Activated gamma-delta T cell treated with anti-CD3 and anti-CD28 coated beads, Interleukin-2, amount 50 U/mL, for 16 hours (primary cell): Measurements from ENCODE around the gene SLC27A5.
A peak's percentile ranks its signal among the peaks of the same experiment; 100 is the strongest.

Source experiments
- DNase-seq: peaks from one replicate; pipeline ENCODE4 v3.0.0-alpha.2; 2020; ENCODE audit warnings: low read depth

The SLC27A5 gene

DNA sequence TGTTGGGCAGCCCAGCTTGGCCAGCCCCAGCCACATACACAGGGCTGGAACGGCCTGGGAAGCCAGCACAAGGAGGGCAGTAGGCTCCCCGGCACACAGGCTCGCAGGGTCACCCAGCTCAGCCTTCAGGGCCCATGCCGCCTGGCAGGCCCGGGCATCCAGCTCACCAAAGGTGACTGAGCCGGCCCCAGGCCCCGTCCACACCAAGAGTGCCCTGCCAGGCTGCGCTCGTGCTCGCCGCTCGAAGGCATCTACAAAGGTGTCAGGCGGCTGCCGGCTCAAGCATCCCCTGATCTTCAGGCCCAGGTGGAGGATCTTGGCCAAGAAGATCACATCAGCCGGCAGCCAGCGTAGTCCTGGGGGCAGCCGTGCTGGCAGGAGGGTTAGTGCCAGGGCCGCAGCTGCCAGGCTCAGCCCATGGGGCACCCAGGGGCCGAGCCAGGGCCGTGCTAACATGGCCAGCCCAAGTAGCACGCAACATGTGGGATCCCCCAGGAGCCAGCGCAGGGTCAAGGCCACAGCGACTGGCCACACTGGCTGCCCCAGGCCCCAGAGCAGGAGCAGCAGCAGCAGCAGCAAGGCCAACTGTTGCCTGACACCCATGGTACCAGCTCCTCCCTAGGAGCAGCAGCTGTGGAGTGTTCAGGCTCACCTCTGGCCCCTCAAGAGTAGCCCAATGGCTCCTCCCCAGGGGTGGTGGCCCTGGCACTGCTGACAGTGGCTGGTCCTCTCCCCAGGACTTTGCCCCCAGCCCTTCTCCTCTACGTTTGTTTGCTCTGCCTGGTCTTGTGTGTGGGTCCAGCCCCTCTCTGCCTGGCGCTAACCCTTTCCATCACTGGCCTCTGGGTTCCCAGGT, at the start of gene SLC27A5:
Gene SLC27A5 (minus strand): TSS at position 640 of the 856 bp plus-strand sequence. CDS start 37 bp downstream, at position 603.
- DNase-seq: no peak

GRCh38 chr19:58560921-58561320, 49.1 kb upstream of the SLC27A5 start:
- no peak for DNase-seq

GRCh38 chr19:58560007-58560887, 48.5 kb upstream of the SLC27A5 start:
- no peak for DNase-seq

DNA sequence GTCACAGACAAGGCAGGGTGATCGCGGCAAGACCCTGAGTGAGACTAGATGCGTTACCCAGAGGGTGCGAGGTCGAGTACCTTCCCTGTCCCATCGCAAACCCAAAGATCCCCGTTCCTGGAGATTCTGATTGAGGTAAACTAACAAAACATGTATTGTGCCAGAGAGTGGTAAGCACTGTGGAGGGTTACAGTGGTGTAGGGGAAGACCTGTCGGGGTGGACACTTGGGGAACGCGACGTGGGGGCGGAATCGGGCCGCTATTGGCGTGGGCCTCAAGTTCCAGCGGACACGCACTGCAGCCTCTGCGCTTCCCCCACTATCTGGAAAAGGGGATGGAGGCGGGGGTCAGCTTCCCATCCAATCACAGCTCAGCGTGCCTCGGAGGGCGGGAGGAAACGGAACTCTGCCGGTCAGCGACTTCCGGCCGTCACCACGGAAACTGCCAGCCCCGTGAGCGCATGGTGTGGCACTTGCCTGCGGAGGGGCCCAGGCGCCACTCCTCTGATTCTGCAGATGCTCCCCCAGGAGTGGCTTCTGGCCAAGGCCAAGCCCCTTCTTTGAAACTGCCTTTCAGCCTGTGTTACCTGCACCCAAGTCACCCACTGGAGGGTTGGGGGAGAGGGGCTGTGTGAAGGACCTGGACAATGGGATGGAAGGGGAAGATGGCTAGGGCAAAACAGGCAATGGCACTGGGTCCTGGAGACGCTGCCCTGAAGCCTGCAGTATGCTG, 47.6 kb upstream of the SLC27A5 start:
- DNase-seq: peak; percentile 44

- peak; percentile 99 for DNase-seq
Observed at GRCh38 chr19:58558623-58559274, 47.0 kb upstream of the SLC27A5 start.

DNA sequence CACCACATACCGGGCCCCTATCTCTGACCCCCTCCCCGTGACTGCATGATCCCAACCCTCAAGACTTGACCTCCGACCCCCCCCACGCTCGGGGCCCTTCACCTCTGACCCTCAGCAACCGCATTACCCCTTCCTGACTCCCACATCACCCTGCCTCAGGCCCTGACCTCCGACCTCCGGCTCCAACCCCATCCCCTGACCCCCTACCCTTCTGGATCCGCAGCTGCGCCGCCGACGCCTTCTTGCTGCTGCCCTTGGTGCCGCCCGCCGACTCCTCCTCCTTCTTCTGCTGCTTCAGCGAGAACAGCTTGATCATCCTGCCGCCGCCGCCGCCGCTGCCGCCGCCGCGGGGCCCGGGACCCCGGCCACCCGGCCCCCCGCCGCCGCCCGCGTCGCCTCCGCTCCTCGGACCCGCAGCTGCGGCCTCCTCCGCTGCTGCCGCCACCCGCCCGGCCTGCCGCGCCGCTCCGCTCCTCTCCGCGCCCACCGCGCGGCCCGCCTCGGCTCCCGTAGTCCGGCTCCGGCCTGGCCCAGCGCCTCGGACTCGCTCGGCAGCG, 46.4 kb upstream of the SLC27A5 start, which contains the start of gene UBE2M:
Gene UBE2M (minus strand): TSS at position 546 of the 557 bp plus-strand sequence. CDS start 230 bp downstream, at position 316.
- DNase-seq: peak; percentile 37

GRCh38 chr19:58557221-58558065, 45.7 kb upstream of the SLC27A5 start:
- DNase-seq: no peak

GRCh38 chr19:58556622-58557220, 44.9 kb upstream of the SLC27A5 start:
- no peak for DNase-seq

DNA sequence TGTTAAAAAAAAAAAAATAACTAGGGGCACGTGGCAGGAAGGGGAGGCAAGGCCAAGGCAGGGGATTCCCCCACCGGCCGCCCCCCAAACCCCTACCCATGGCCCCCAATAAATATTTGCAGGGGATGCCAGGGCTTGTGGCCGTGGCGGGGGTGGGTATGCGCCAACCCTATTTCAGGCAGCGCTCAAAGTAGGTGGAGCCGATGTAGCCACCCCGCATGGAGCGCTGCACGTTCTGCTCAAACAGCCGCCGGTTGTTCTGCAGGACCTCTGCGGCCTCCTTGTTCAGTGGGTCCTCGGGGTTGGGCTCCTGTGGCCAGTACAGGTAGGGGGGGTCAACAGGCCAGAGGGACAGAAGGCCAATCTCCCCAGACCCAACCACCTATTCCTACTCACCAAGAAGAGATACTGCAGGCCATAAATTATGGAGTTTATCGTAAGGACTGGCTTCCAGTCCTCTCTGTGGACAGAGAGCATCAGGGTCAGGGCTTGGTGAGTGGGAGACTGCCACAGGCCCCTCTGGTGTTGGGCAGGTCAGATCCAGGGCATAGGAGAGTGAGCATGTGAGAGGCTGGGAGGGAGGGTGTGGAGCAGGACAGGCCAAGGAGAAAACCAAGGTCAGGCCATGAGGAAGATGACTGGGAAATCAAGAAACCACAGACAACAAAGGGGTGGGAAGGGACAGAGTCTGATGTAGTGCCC, 44.3 kb upstream of the SLC27A5 start:
- no peak for DNase-seq

DNA sequence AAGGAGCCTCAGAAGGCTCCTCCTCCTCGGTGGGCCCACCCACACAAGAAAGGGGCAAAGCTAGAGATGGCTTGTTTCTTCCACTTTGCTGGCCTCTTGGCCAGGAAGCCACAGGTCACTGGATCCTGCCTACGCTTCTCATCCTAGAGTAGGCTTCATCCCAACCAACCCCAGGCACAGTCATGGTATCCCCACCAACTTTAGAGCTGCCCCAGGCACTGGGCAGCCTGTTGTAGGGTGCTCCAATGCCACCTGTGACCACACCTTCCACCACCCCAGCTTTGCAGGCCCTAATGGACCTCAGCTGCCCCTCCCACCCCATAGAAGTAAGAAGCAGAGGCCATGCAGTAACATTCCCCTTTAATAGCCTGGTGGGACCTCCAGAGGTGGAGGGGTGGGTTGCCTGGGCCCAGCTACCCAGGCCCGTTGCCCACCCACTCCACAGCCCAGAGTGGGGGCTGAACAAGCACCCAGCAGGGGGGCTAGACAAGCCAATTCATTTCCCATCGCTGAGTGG, 43.6 kb upstream of the SLC27A5 start:
- no peak for DNase-seq

DNA sequence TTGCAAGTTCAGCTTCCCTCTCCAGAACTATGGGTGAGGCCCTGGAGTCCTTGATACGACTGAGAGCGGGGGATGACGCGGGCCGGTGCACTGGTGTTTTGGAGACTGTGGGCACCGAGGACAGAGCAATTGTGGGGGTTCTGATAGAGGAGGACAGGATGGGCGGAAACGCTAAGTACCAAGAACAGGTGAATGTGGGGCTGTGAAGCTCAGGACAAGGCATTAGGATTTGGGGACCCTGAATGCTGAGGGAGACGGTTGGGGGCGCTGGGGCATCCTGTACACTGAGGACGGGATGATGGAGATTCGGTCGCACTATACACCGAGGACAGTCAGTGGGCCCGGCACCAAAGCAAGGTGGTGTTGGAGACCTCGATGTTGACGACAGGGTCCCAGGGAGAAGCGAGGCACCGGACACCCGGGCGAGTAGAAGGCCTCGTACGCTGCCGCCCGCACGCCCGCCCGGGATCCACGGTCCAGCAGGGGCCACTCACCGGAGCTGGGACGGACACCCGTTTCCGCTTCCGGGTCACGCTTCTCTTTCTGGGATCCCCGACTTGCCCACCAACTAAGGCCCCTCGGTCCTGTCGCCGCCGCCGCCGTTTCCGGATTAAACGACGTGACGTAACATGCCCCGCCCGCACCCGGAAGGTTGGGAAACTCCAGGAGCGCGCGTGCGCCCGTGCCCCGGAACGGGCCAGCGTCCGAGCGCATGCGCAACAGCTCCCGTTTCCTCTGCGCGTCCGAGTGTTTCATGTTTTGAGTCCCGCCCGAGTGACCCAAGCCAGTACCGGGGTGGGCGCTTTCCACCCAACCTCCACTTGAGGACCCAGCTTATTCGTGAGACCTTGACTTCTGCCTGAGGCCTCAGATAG, 42.9 kb upstream of the SLC27A5 start, which contains the start of gene CHMP2A:
Gene CHMP2A (minus strand): TSS at position 612 of the 875 bp plus-strand sequence. CDS start 893 bp downstream, outside the sequence.
- peak; percentile 97 for DNase-seq

GRCh38 chr19:58553799-58554493, 42.2 kb upstream of the SLC27A5 start:
- no peak for DNase-seq

GRCh38 chr19:58552655-58553054, 40.9 kb upstream of the SLC27A5 start:
- DNase-seq: no peak

DNA sequence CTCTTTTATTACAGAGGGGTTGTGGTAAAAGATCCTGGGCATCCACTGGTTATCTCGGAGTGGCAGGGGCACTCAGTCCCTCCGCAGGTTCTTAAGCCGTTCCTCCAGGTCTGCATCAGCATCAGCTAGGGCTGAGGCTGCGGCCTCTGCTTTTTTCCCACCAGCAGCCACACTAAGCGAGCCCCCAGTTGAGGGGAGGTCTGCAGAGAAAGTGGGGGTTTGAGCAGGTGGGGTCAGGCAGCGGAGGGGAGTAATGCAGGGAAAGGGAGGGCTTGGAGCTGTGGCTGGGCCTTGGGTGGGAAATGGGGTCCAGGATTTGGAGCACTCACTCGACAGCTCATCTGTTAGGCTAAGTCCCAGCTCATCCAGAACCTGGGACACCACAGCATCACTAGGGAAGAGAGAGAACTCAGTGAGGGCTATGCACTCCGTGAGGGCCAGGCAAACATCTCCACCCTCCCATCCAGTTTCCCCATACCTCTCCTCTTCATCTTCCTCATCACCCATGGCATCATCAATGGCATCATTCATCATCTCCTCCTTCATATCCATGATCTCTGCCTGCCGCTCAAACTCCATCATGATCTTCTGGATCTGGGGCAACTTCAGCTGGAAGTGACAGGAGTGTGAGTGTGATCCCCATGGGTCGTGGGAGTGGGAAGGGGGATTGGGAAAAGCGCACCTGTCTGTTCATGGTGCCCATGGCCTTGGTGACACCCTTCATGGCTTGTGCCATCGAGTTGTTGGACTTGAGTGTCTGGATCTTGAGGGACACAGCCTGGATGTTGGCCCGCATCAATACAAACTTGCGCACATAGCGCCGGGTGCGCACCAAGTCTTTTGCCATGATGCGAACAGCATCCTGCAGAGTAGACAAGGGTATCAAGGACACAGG, 40.0 kb upstream of the SLC27A5 start:
- DNase-seq: no peak

DNA sequence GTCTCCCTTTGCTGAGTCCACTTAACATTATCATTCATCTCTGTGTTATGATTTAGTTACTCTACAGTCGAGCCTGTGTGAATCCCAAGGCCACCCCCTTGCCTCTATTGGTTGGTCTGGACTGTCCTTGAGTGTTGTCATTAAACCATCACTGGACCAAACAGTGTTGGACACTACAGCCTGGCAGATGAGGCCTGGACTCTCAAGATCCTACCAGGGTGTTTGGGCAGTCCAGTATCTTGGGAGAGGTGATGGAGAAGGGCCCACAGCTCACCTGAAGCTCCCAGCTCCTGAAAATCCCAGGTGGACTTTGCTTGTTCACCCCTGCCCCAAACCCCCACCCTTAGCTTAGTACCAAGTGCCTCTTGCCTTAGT, 39.3 kb upstream of the SLC27A5 start:
- DNase-seq: no peak
